Liver (tissue), 9 donors: ENCODE measurements around the gene STRIP2. TPM values are rescaled to one million over a fixed set of nuclear protein-coding genes. Genes with fewer than 3 reads are reported as not detected.

Experiments used
- DNase-seq: peaks from one replicate; pipeline ENCODE4 v3.0.0-alpha.2; 2017; ENCODE audit warnings: low spot score
- H3K27ac ChIP-seq, 2 donors: one replicate each; pipeline ENCODE4 v1.7.0; 2013; ENCODE audit warnings: inconsistent platforms in 2 of 2, low read length in 2 of 2, control low read depth in 1 of 2, low read depth in 1 of 2, mild to moderate bottlenecking in 1 of 2
- H3K27me3 ChIP-seq, 4 donors: one replicate each; pipeline versions ENCODE4 v1.6.1 to v1.7.0; 2013; ENCODE audit warnings: low read length in 3 of 4, inconsistent platforms in 1 of 4, mild to moderate bottlenecking in 1 of 4, moderate library complexity in 1 of 4; ENCODE audit not compliant: control insufficient read depth in 4 of 4, insufficient read depth in 4 of 4
- H3K36me3 ChIP-seq, 4 donors: one replicate each; pipeline versions ENCODE4 v1.6.1 to v1.7.0; 2013; ENCODE audit warnings: low read length in 3 of 4, mild to moderate bottlenecking in 3 of 4, low read depth in 1 of 4, moderate library complexity in 1 of 4; ENCODE audit not compliant: control insufficient read depth in 4 of 4, insufficient read depth in 3 of 4
- H3K4me1 ChIP-seq, 4 donors: one replicate each; pipeline versions ENCODE4 v1.6.1 to v1.7.0; 2013; ENCODE audit warnings: low read length in 3 of 4, mild to moderate bottlenecking in 3 of 4, moderate library complexity in 1 of 4; ENCODE audit not compliant: control insufficient read depth in 4 of 4, insufficient read depth in 4 of 4
- H3K4me3 ChIP-seq, 3 donors: one replicate each; pipeline versions ENCODE4 v1.6.1 to v1.7.0; 2013; ENCODE audit warnings: low read length in 3 of 3, control low read depth in 1 of 3, low read depth in 1 of 3, mild to moderate bottlenecking in 1 of 3
- H3K9ac ChIP-seq, 2 donors: one replicate each; pipeline ENCODE4 v1.7.0; 2013; ENCODE audit warnings: low read length in 2 of 2, mild to moderate bottlenecking in 2 of 2, moderate library complexity in 2 of 2, control low read depth in 1 of 2, low read depth in 1 of 2
- H3K9me3 ChIP-seq, 4 donors: one replicate each; pipeline versions ENCODE4 v1.6.1 to v1.7.0; 2013; ENCODE audit warnings: low read length in 3 of 4; ENCODE audit not compliant: control insufficient read depth in 4 of 4
- CTCF ChIP-seq: fragments of 150-350 bp; IDR thresholded peaks from 2 replicates; pipeline ENCODE4 v1.5.1; 2017; ENCODE audit warnings: improper control_type of control experiment, low read depth, low read length; ENCODE audit not compliant: missing input control
- EGR1 ChIP-seq, 2 donors: IDR thresholded peaks; 2 replicates each; pipeline ENCODE4 v1.6.1; 2016 to 2018; ENCODE audit warnings: antibody characterized with exemption in 2 of 2, low read depth in 2 of 2
- FOXA1 ChIP-seq: IDR thresholded peaks from 2 replicates; pipeline ENCODE4 v1.6.1; 2016; ENCODE audit warnings: antibody characterized with exemption
- FOXA2 ChIP-seq: IDR thresholded peaks from 2 replicates; pipeline ENCODE4 v1.6.1; 2016; ENCODE audit warnings: antibody characterized with exemption
- GABPA ChIP-seq, 2 donors: IDR thresholded peaks in 1 of 2; conservative IDR thresholded peaks in 1 of 2; 2 replicates each; pipeline ENCODE4 v1.6.1; 2016; ENCODE audit warnings: antibody characterized with exemption in 2 of 2, mild to moderate bottlenecking in 1 of 2, moderate library complexity in 1 of 2
- HNF4A ChIP-seq, 2 donors: conservative IDR thresholded peaks; 2 replicates each; pipeline ENCODE4 v1.6.1; 2016; ENCODE audit warnings: antibody characterized with exemption in 2 of 2, mild to moderate bottlenecking in 2 of 2
- MAX ChIP-seq: IDR thresholded peaks from 2 replicates; pipeline ENCODE4 v1.6.1; 2016; ENCODE audit warnings: antibody characterized with exemption
- NR2F2 ChIP-seq: IDR thresholded peaks from 2 replicates; pipeline ENCODE4 v1.6.1; 2016; ENCODE audit warnings: antibody characterized with exemption
- RAD21 ChIP-seq, 2 donors: IDR thresholded peaks; 2 replicates each; pipeline ENCODE4 v1.6.1; 2016; ENCODE audit warnings: antibody characterized with exemption in 2 of 2, mild to moderate bottlenecking in 2 of 2
- RXRA ChIP-seq, 2 donors: IDR thresholded peaks; 2 replicates each; pipeline ENCODE4 v1.6.1; 2017 to 2018; ENCODE audit warnings: antibody characterized with exemption in 2 of 2, mild to moderate bottlenecking in 1 of 2
- SP1 ChIP-seq: IDR thresholded peaks from 2 replicates; pipeline ENCODE4 v1.6.1; 2018; ENCODE audit warnings: antibody characterized with exemption, mild to moderate bottlenecking
- TAF1 ChIP-seq: conservative IDR thresholded peaks from 2 replicates; pipeline ENCODE4 v1.6.1; 2016; ENCODE audit warnings: antibody characterized with exemption, mild to moderate bottlenecking
- YY1 ChIP-seq: IDR thresholded peaks from 2 replicates; pipeline ENCODE4 v1.6.1; 2016; ENCODE audit warnings: antibody characterized with exemption, mild to moderate bottlenecking
- ZBTB33 ChIP-seq: IDR thresholded peaks from 2 replicates; pipeline ENCODE4 v1.6.1; 2016; ENCODE audit warnings: antibody characterized with exemption
- WGBS: extraction: QIAGEN DNeasy Blood & Tissue Kit; methylation state at CpG from one replicate; pipeline ENCODE4 v1.1.7; 2013; 5-methylcytosine and 5-hydroxymethylcytosine counted together
- polyA plus RNA-seq, 2 donors: library from polyadenylated mRNA; stranded (reverse) in 1 of 2; unstranded in 1 of 2; fragments of 200-250 nt in 1 of 2; fragments of >200 nt in 1 of 2; fragmentation: Nextera tagmentation in 1 of 2; extraction: Ambion mirVana in 1 of 2; gene quantifications; one replicate each; pipeline versions ENCODE4 v1.2.1 to v1.2.3, GENCODE V29; 2013 to 2015
- total RNA-seq, 2 donors: library from RNA; depleted of rRNA; stranded (reverse); fragments of >200 nt; gene quantifications; one replicate each; pipeline ENCODE4 v1.2.3, GENCODE V29; 2014
- TF ChIP-seq, protein P1 (sequence below): IDR thresholded peaks from 2 replicates; pipeline ENCODE4 v1.6.1; 2016; ENCODE audit warnings: antibody characterized with exemption
- TF ChIP-seq, protein P2 (sequence below): IDR thresholded peaks from 2 replicates; pipeline ENCODE4 v1.6.1; 2016; ENCODE audit warnings: antibody characterized with exemption, mild to moderate bottlenecking
- donor health status: healthy.
- donor health status: healthy.
- donor health status: healthy.
- donor health status: healthy.
- donor health status: healthy.

The STRIP2 gene
- total and polyA plus RNA-seq, 4 donors, result 0.18 to 4.8 (median 0.35) TPM

GRCh38 chr7:129389829-129390228, 44.4 kb upstream of the STRIP2 start:
- Histone ChIP-seq H3K27me3 (no peaks in the 10 kb centered on the region), H3K27ac (no peak overlapping the region), H3K4me1 (peaks cover 3 to 5% (median 4%) of the 10 kb centered on the region in 4 donors), H3K9ac (no peak overlapping the region), H3K36me3 (peaks cover 1 to 8% (median 4%) of the 10 kb centered on the region in 4 donors), H3K9me3 (no peaks in the 10 kb centered on the region), H3K4me3 (no peak overlapping the region)
- TF ChIP-seq CTCF (no peak), EGR1 (IDR thresholded peaks at IDR 0.05; ENCODE audit: low read depth in 2 of 2) (no peak), RXRA (IDR thresholded peaks at IDR 0.05) (no peak), YY1 (no peak), ZBTB33 (no peak), FOXA2 (no peak), NR2F2 (no peak), GABPA (IDR thresholded peaks at IDR 0.05 in 1 of 2, conservative IDR thresholded peaks at IDR 0.05 in 1 of 2) (no peak), SP1 (no peak), RAD21 (IDR thresholded peaks at IDR 0.05) (no peak), FOXA1 (no peak), HNF4A (conservative IDR thresholded peaks at IDR 0.05) (no peak), TAF1 (no peak)
- TF ChIP-seq, protein P1, sequence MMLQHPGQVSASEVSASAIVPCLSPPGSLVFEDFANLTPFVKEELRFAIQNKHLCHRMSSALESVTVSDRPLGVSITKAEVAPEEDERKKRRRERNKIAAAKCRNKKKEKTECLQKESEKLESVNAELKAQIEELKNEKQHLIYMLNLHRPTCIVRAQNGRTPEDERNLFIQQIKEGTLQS, result no peak
- TF ChIP-seq, protein P2, sequence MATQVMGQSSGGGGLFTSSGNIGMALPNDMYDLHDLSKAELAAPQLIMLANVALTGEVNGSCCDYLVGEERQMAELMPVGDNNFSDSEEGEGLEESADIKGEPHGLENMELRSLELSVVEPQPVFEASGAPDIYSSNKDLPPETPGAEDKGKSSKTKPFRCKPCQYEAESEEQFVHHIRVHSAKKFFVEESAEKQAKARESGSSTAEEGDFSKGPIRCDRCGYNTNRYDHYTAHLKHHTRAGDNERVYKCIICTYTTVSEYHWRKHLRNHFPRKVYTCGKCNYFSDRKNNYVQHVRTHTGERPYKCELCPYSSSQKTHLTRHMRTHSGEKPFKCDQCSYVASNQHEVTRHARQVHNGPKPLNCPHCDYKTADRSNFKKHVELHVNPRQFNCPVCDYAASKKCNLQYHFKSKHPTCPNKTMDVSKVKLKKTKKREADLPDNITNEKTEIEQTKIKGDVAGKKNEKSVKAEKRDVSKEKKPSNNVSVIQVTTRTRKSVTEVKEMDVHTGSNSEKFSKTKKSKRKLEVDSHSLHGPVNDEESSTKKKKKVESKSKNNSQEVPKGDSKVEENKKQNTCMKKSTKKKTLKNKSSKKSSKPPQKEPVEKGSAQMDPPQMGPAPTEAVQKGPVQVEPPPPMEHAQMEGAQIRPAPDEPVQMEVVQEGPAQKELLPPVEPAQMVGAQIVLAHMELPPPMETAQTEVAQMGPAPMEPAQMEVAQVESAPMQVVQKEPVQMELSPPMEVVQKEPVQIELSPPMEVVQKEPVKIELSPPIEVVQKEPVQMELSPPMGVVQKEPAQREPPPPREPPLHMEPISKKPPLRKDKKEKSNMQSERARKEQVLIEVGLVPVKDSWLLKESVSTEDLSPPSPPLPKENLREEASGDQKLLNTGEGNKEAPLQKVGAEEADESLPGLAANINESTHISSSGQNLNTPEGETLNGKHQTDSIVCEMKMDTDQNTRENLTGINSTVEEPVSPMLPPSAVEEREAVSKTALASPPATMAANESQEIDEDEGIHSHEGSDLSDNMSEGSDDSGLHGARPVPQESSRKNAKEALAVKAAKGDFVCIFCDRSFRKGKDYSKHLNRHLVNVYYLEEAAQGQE, result no peak
- 90% methylated on average over 1 of the region's 1 CpG for WGBS
- DNase-seq, result no peak

GRCh38 chr7:129390314-129390713, 43.9 kb upstream of the STRIP2 start:
- Histone ChIP-seq H3K9me3 (no peaks in the 10 kb centered on the region), H3K4me1 (peaks cover 3 to 5% (median 4%) of the 10 kb centered on the region in 4 donors), H3K9ac (no peak overlapping the region), H3K27me3 (no peaks in the 10 kb centered on the region), H3K4me3 (no peak overlapping the region), H3K27ac (no peak overlapping the region), H3K36me3 (peaks cover 1 to 8% (median 4%) of the 10 kb centered on the region in 4 donors)
- no peak for DNase-seq
- TF ChIP-seq CTCF (no peak), EGR1 (IDR thresholded peaks at IDR 0.05; ENCODE audit: low read depth in 2 of 2) (no peak), YY1 (no peak), MAX (no peak), NR2F2 (no peak), GABPA (IDR thresholded peaks at IDR 0.05 in 1 of 2, conservative IDR thresholded peaks at IDR 0.05 in 1 of 2) (no peak), ZBTB33 (no peak), RXRA (IDR thresholded peaks at IDR 0.05) (no peak), HNF4A (conservative IDR thresholded peaks at IDR 0.05) (no peak)
